Heart left ventricle (tissue), 16 donors: Measurements from ENCODE around the gene PDE7B. TPM values are rescaled to one million over a fixed set of nuclear protein-coding genes. Genes with fewer than 3 reads are reported as not detected.

Experiments
- ATAC-seq, 4 donors: fragments of 200-7000 bp; cut with Tn5 transposase; one replicate each; pipeline ENCODE4 v1.9.1; 2020 to 2022; ENCODE audit warnings: moderate library complexity in 4 of 4, mild to moderate bottlenecking in 3 of 4, moderate number of reproducible peaks in 1 of 4
- DNase-seq, 5 donors: peaks; one replicate each; pipeline ENCODE4 v3.0.0-alpha.2; 2020
- H3K27ac ChIP-seq, 12 donors: fragments of 200-600 bp; sonication (generic) in 4 of 12; one replicate each; pipeline versions ENCODE4 v1.5.0 to v1.8.0; 2016 to 2022; ENCODE audit warnings: mild to moderate bottlenecking in 2 of 12
- H3K27me3 ChIP-seq, 9 donors: fragments of 200-600 bp; sonication (generic) in 2 of 9; one replicate each; pipeline versions ENCODE4 v1.5.1 to v1.8.0; 2016 to 2022; ENCODE audit warnings: mild to moderate bottlenecking in 3 of 9
- H3K36me3 ChIP-seq, 9 donors: fragments of 200-600 bp; sonication (generic) in 2 of 9; one replicate each; pipeline versions ENCODE4 v1.5.0 to v1.8.0; 2018 to 2022; ENCODE audit warnings: mild to moderate bottlenecking in 2 of 9
- H3K4me1 ChIP-seq, 12 donors: fragments of 200-600 bp; sonication (generic) in 4 of 12; one replicate each; pipeline versions ENCODE4 v1.5.0 to v1.8.0; 2016 to 2022; ENCODE audit warnings: mild to moderate bottlenecking in 3 of 12
- H3K4me3 ChIP-seq, 12 donors: fragments of 200-600 bp; sonication (generic) in 4 of 12; one replicate each; pipeline versions ENCODE4 v1.5.0 to v1.8.0; 2017 to 2022; ENCODE audit warnings: mild to moderate bottlenecking in 9 of 12, moderate library complexity in 4 of 12
- H3K9me3 ChIP-seq, 12 donors: fragments of 200-600 bp; sonication (generic) in 4 of 12; one replicate each; pipeline versions ENCODE4 v1.5.0 to v1.8.0; 2016 to 2022; ENCODE audit warnings: mild to moderate bottlenecking in 1 of 12
- POLR2A ChIP-seq, 2 donors: fragments of 450-650 bp; IDR thresholded peaks; one replicate each; pipeline ENCODE4 v1.6.1; 2017; ENCODE audit warnings: antibody characterized with exemption in 2 of 2, mild to moderate bottlenecking in 2 of 2, moderate library complexity in 2 of 2
- WGBS, 4 donors: extraction: QIAGEN DNeasy Blood & Tissue Kit in 2 of 4; methylation state at CpG; one replicate each; pipeline versions ENCODE4 v1.1.5 to v1.1.7; 2013 to 2018; 5-methylcytosine and 5-hydroxymethylcytosine counted together
- intact Hi-C, 10 donors: fragments of 100-400 bp; cut with DNase I; formaldehyde crosslinking; loops; one replicate each; pipeline versions ENCODE4 v1.11.1 to v1.14.2; 2022
- polyA plus RNA-seq, 2 donors: library from polyadenylated mRNA; stranded (reverse); fragments of 200-250 nt; gene quantifications; one replicate each; pipeline ENCODE4 v1.2.3, GENCODE V29; 2013
- total RNA-seq, 9 donors: library from RNA; depleted of rRNA in 2 of 9; stranded (reverse); fragments of >200 nt in 2 of 9; fragmentation: NEBNext Ultra II Directional in 3 of 9; extraction: Animal tissue kit (Norgen Biotek cat#: 25700) in 3 of 9; gene quantifications; one replicate each; pipeline versions ENCODE4 v1.1.0 to v1.2.4, GENCODE V29; 2016 to 2023
- TF ChIP-seq, protein P1 (sequence below), 12 donors: fragments of 200-600 bp; sonication (generic) in 4 of 12; IDR thresholded peaks; one replicate each; pipeline versions ENCODE4 v1.5.0 to v1.8.0; 2018 to 2022; ENCODE audit warnings: antibody characterized with exemption in 12 of 12, mild to moderate bottlenecking in 5 of 12
- donor health status: ischemic (EF 13 %, LVEDD 7.1; RV severe dilation, severe dysfunction).
- donor health status: healthy with polysubstance abuse.
- donor health status: DM: no; HTN: yes; CAD: no.
- donor health status: DM: no; HTN: no; CAD: no.
- donor health status: ischemic (EF 25% LVEDD 6.9; RV normal size, moderate dysfunction).
- donor health status: ischemic (EF 25% LVEDD 5.7; RV mildly dilated, moderate dysfunction).
- donor health status: healthy.
- donor health status: DM: yes; HTN: yes; CAD: no.
- donor health status: ischemic (EF 35%, LVEDD 5.7; RV mildly dilated, moderate dysfunction).
- donor health status: nonischemic (EF 11% LVEDD 7.7; RV severe dilation, severe dysfunction).
- donor health status: DM: yes; HTN: yes; CAD: no.
- donor health status: PGD.
- donor health status: ischemic (EF 29% LVEDD 5.4; RV normal size, mild dysfunction).
- donor health status: nonischemic (EF 23%, LVEDD 6.1; RV moderate dilation, normal function).

The PDE7B gene
- total and polyA plus RNA-seq, 11 donors = 4.4 to 29.1 (median 9.0) TPM

DNA sequence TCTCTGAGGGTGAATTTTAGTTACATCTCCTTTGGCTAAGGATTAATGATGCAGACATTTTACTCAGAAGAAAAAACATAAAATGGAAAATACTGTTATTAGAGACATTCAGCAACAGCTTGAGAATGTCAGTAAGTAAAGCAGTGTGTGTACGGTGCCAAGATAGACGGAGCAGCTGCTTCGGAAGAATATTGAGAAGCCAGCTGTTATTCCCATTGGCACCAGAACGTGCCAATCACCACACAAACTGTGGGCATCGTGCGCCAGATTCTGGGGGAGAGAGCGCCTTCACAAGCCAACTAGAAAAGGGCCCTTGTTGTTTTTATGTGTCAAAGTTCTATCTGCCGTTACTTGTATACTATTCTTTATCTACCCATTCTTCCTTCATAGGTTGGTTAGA lies 235.2 kb downstream of the PDE7B start:
- intact Hi-C loops = no loop called here
- H3K4me3 ChIP-seq = peak overlapping the region in 3 of 12 donors; percentile 1 to 6 (median 1)

DNA sequence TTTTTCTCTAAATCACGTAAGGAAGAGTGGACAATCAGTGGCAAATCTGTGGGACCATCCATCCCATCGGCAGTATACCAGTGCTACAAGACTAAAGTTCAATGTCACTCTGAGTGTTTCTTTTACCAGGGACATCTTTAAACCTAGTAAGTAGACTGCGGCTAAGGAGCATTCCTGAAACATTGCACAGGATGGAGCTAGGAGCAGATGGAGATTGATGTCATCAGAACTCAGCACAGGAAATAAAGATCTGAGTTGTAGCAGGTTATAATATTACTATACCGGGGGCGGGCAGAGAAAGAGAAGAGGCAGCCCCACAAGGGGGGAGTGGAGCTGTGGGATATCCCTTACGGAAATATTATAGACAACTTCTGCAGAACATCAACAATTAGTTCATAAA lies 236.5 kb downstream of the PDE7B start:
- intact Hi-C loops = no loop called here
- H3K9me3 ChIP-seq = no peaks in the 10 kb centered on the region
- DNase-seq (peak in 1 of 5 donors; percentile 19), ATAC-seq (peak in 3 of 4 donors; percentile 58 to 79 (median 79))
- no peak for TF ChIP-seq POLR2A (IDR thresholded peaks at IDR 0.05)
- TF ChIP-seq, protein P1, sequence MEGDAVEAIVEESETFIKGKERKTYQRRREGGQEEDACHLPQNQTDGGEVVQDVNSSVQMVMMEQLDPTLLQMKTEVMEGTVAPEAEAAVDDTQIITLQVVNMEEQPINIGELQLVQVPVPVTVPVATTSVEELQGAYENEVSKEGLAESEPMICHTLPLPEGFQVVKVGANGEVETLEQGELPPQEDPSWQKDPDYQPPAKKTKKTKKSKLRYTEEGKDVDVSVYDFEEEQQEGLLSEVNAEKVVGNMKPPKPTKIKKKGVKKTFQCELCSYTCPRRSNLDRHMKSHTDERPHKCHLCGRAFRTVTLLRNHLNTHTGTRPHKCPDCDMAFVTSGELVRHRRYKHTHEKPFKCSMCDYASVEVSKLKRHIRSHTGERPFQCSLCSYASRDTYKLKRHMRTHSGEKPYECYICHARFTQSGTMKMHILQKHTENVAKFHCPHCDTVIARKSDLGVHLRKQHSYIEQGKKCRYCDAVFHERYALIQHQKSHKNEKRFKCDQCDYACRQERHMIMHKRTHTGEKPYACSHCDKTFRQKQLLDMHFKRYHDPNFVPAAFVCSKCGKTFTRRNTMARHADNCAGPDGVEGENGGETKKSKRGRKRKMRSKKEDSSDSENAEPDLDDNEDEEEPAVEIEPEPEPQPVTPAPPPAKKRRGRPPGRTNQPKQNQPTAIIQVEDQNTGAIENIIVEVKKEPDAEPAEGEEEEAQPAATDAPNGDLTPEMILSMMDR (IDR thresholded peaks at IDR 0.05) = no peak
- no peaks in the 10 kb centered on the region for H3K36me3 ChIP-seq
- no peak overlapping the region for H3K4me3 ChIP-seq
- 76 to 79% (median 79%) methylated on average over 6 of the region's 6 CpGs for WGBS, 4 donors
- H3K27me3 ChIP-seq = no peaks in the 10 kb centered on the region
- H3K4me1 ChIP-seq = peaks cover 0 to 28% (median 11%) of the 10 kb centered on the region in 12 donors
- peak overlapping the region in 2 of 12 donors; percentile 3 to 28 for H3K27ac ChIP-seq

More for the DNA sequence above, 235.2 kb downstream of the PDE7B start:
- Histone ChIP-seq H3K36me3 (no peaks in the 10 kb centered on the region), H3K9me3 (no peaks in the 10 kb centered on the region), H3K4me1 (peaks cover 0 to 31% (median 12%) of the 10 kb centered on the region in 12 donors), H3K27ac (peak overlapping the region in 10 of 12 donors; percentile 6 to 56 (median 38)), H3K27me3 (no peaks in the 10 kb centered on the region)
- DNase-seq (peak in 1 of 5 donors; percentile 40), ATAC-seq (peak in 2 of 4 donors; percentile 31 to 53)
- no peak for TF ChIP-seq POLR2A (IDR thresholded peaks at IDR 0.05)
- TF ChIP-seq, protein P1 (IDR thresholded peaks at IDR 0.05) = no peak
- 74 to 83% (median 78%) methylated on average over 8 of the region's 8 CpGs for WGBS, 4 donors

DNA sequence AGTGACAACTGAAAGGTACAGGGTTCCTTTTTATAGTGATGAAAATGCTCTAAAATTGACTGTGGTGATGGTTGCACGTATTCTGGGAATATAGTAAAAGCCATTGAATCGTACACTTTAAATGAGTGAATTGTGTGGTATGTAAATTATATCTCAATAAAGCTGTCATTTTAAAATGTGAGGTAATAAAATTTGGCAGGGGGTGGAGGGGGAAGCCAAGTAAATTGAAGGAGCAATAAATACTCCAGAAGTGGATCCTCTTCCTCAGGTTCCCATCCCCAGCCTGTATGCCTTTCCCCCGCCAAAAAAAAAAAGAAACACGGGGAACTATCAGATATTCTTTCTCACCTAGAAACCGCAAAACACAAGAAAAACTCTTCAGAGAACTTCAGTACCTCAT lies 237.2 kb downstream of the PDE7B start:
- no peaks in the 10 kb centered on the region for H3K27me3 ChIP-seq
- no peaks in the 10 kb centered on the region for H3K36me3 ChIP-seq
- TF ChIP-seq, protein P1 (IDR thresholded peaks at IDR 0.05) = no peak
- TF ChIP-seq POLR2A (IDR thresholded peaks at IDR 0.05) = no peak
- DNase-seq (no peak), ATAC-seq (no peak)
- intact Hi-C loops = no loop called here
- 93 to 98% (median 96%) methylated on average over 5 of the region's 5 CpGs for WGBS, 4 donors
- H3K4me1 ChIP-seq = peaks cover 0 to 28% (median 10%) of the 10 kb centered on the region in 12 donors
- H3K27ac ChIP-seq = no peak overlapping the region
- no peak overlapping the region for H3K4me3 ChIP-seq
- H3K9me3 ChIP-seq = peaks cover 0 to 5% (median 0%) of the 10 kb centered on the region in 12 donors

DNA sequence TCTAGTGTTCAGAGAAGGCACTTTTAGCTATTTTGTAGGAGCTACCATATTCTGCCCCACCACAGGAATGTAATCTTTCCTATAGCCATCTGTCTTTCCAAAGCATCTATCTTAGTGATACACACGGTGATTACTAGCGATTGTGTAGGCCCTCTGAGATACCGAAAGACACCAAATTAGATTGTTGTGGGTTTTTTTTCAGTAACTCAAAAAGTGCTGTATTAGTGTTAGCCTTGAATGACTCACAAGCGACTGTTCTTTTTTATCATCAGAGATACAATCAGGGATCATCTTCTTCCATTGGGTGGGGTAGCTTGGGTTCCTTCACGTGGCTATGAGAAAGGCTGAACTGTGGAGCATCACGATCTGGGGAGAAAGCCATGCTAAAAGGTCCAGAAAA lies 238.4 kb downstream of the PDE7B start:
- Histone ChIP-seq H3K9me3 (peaks cover 0 to 10% (median 0%) of the 10 kb centered on the region in 12 donors), H3K27ac (peak overlapping the region in 1 of 12 donors; percentile 6), H3K27me3 (no peaks in the 10 kb centered on the region), H3K4me3 (no peak overlapping the region), H3K36me3 (no peaks in the 10 kb centered on the region), H3K4me1 (peaks cover 0 to 28% (median 6%) of the 10 kb centered on the region in 12 donors)
- TF ChIP-seq, protein P1 (IDR thresholded peaks at IDR 0.05) = no peak
- no peak for TF ChIP-seq POLR2A (IDR thresholded peaks at IDR 0.05)
- WGBS, 4 donors = 93 to 95% (median 94%) methylated on average over 6 of the region's 6 CpGs
- no peak for ATAC-seq
- intact Hi-C loops = no loop called here
- no peak for DNase-seq
